ENCODE results near the gene STIM1. TPM values are rescaled to one million over a fixed set of nuclear protein-coding genes. Genes with fewer than 3 reads are reported as not detected.

Gene STIM1
- 23.3 to 27.9 TPM (median 26.8 TPM) in 5 replicates for total RNA-seq (2022; extraction: Qiagen RNA extraction)

DNA sequence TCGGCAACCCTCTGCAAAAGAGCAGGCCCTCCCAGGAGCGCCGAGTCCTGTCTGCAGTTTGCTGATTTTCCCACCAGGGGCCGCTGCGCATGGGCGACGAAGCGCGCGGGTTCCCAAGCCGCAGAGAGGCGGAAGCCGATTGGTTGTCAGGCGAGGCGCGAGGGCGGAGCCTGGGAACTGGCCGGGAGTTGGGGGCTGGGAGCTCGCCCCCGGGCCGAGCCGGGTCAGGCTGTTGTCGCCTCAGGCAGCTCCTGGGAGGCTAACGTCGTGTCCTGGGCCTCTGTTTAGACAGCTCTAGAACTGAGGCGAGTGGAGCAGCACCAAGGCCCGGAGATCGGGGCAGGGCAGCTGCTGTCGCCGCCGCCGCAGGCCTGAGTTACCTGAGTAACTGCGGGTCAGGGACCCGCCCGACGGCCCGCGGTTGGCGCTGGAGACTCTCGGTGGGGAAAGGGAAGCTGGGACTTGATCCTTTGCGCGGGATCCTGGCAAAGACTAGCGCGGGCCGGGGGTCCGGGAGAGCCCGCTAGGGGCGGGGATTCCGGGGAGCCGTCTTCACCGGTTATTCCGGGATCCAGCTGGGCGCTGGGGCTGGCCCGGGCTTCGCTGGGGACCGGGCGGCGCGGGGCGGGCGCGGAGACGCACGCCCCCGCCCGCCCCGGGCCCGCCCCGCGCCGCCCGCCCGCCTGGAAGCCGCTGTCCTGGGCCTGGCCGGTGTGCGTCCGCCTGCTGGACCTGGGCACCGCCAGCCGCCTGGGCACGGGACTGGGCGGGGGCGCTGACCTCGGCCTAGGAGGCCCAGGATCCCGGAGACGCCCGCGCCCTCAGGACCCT is at the start of gene STIM1:
STIM1 (plus strand) TSS at position 688 of the 831 bp plus-strand sequence. CDS start 607 bp downstream, outside the sequence.

DNA sequence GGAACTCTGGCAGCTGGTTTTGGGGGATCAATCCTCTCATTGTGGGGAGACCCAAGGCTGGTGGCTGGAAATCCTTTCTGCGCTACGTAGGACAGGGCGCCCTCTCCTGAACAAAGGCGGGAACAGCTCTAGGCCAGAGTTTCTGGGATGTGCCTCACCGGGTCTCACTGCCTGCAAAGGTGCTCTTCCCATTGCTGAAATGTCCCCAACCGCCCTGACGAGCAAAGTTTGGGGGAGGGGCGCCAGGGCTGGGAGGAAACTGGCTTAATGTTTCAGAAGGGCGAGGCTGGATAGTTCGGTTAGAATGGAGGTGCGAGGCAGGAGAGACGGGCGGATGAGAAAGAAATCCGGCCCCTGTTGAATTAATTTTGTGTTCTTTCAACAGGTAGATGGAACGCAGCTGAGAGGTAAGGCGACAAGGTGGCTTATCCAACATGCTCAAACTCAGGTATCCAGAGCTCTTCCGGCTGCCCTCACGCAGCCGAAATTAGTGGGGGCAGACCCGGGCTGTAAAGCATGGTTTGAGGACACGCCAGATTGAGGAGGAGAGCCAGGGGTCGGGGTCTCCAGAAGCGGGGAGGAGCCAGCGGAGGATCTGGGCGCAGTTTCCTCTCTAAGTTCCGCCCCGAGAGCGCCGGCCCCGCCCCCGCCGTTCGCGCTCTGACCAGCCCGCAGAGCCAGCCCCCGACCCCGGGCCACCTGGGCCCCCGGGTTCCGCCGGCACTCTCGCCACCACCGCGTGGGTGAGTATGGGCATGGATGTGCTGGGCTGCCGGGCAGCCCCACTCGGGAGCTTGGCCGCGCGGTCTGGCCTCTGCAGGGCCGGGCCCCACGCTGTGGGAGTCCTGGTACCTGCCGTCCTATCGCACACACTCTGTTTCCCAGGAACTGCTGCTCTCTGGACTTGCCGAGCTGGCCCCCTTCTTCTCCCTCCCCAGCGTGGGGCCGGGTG is 47.3 kb upstream of the STIM1 start, which contains the start of gene PGAP2:
PGAP2 (plus strand) TSS at position 652 of the 952 bp plus-strand sequence. CDS start 2,700 bp downstream, outside the sequence.

GRCh38 chr11:3840870-3841425 is 14.5 kb upstream of the STIM1 start, which contains the start of gene RHOG:
RHOG (minus strand) TSS chr11:3840959; CDS start chr11:3828138, 12,821 bp downstream.

GRCh38 chr11:4094348-4095291 is 239.2 kb downstream of the STIM1 start, which contains the start of gene RRM1:
RRM1 (plus strand) TSS chr11:4094799; CDS start chr11:4095013, 214 bp downstream.

Other genes starting within 250 kb of the STIM1 start
- 0.15 to 0.39 TPM (median 0.33 TPM) in 5 replicates for gene ART5, start 213.7 kb upstream of the STIM1 start, total RNA-seq (2022; extraction: Qiagen RNA extraction)
- gene ART1, start 210.5 kb upstream of the STIM1 start, total RNA-seq (2022; extraction: Qiagen RNA extraction) = not detected in 5 replicates
- 0.78 to 2.1 TPM (median 0.93 TPM) in 5 replicates for gene CHRNA10, start 184.3 kb upstream of the STIM1 start, total RNA-seq (2022; extraction: Qiagen RNA extraction)
- gene NUP98, start 58.1 kb upstream of the STIM1 start, total RNA-seq (2022; extraction: Qiagen RNA extraction) = 55.0 to 72.5 TPM (median 63.5 TPM) in 5 replicates
- 20.1 to 23.4 TPM (median 22.3 TPM) in 5 replicates for gene PGAP2, start 47.1 kb upstream of the STIM1 start, total RNA-seq (2022; extraction: Qiagen RNA extraction)
- gene RHOG, start 14.7 kb upstream of the STIM1 start, total RNA-seq (2022; extraction: Qiagen RNA extraction) = 91.4 to 119 TPM (median 117 TPM) in 5 replicates
- gene RRM1, start 239.1 kb downstream of the STIM1 start, total RNA-seq (2022; extraction: Qiagen RNA extraction) = 74.6 to 96.8 TPM (median 78.3 TPM) in 5 replicates

All from A549 treated with CORT108297 at 1 μM for 4 hours (cell line).